SK-N-SH (cell line): ENCODE results near the gene SEC24B. TPM values are rescaled to one million over a fixed set of nuclear protein-coding genes. Genes with fewer than 3 reads are reported as not detected.

ENCODE experiments used
- CTCF ChIA-PET: fragments of 300-600, 350-600 bp; formaldehyde crosslinking; extraction: SDS; loops from one replicate; lab custom pipeline; 2021; lab: Yijun Ruan, JAX
- POLR2A ChIA-PET: fragments of 350-600 bp; sonication (Branson Sonifier 250); formaldehyde crosslinking; extraction: SDS; loops from one replicate; lab custom pipeline; 2020; ENCODE audit warnings: antibody characterized with exemption, inconsistent platforms; lab: Yijun Ruan, JAX
- DNase-seq: peaks from one replicate; pipeline ENCODE4 v3.0.0; 2012
- H2AFZ ChIP-seq: fragments of 200-600 bp; sonication (generic); 2 replicates; pipeline ENCODE4 v1.8.1; 2016; ENCODE audit warnings: antibody characterized with exemption, mild to moderate bottlenecking, low read depth
- H3F3A ChIP-seq: fragments of 200-600 bp; sonication (generic); replicated peaks from 2 replicates; pipeline ENCODE3; 2016; ENCODE audit warnings: antibody characterized with exemption, mild to moderate bottlenecking; ENCODE audit not compliant: insufficient read depth
- H3K27ac ChIP-seq, 2 experiments: fragments of 200-500 bp in 1 of 2; fragments of 200-600 bp in 1 of 2; sonication (Bioruptor generic) in 1 of 2; sonication (generic), shearing (Covaris generic) in 1 of 2; 2 replicates each; pipeline versions ENCODE4 v1.5.1 to v1.6.1; 2014 to 2016; ENCODE audit warnings: low read depth in 2 of 2, inconsistent platforms in 1 of 2, low read length in 1 of 2, mild to moderate bottlenecking in 1 of 2, mixed read lengths in 1 of 2
- H3K27me3 ChIP-seq: fragments of 200-600 bp; sonication (generic), shearing (Covaris generic); 2 replicates; pipeline ENCODE4 v1.6.1; 2016; ENCODE audit warnings: mixed run types; ENCODE audit not compliant: insufficient read depth
- H3K36me3 ChIP-seq, 2 experiments: fragments of 200-500 bp in 1 of 2; fragments of 200-600 bp in 1 of 2; sonication (Bioruptor generic) in 1 of 2; sonication (generic) in 1 of 2; replicated peaks in 1 of 2; 2 replicates each; pipeline versions ENCODE3 to v1.5.1; 2014 to 2016; ENCODE audit warnings: low read length in 1 of 2, mild to moderate bottlenecking in 1 of 2; ENCODE audit not compliant: insufficient read depth in 2 of 2, control insufficient read depth in 1 of 2
- H3K4me1 ChIP-seq, 2 experiments: fragments of 200-500 bp in 1 of 2; fragments of 200-600 bp in 1 of 2; sonication (Bioruptor generic) in 1 of 2; sonication (generic), shearing (Covaris generic) in 1 of 2; 2 replicates each; pipeline versions ENCODE4 v1.5.1 to v1.6.1; 2014 to 2016; ENCODE audit warnings: low read depth in 1 of 2, low read length in 1 of 2, mixed run types in 1 of 2; ENCODE audit not compliant: insufficient read depth in 2 of 2, control insufficient read depth in 1 of 2
- H3K4me2 ChIP-seq: fragments of 200-600 bp; sonication (generic), shearing (Covaris generic); 2 replicates; pipeline ENCODE4 v1.6.1; 2017; ENCODE audit warnings: mixed run types
- H3K4me3 ChIP-seq, 2 experiments: fragments of 200-500 bp in 1 of 2; fragments of 200-600 bp in 1 of 2; sonication (Bioruptor generic) in 1 of 2; sonication (generic), shearing (Covaris generic) in 1 of 2; 2 replicates each; pipeline versions ENCODE4 v1.5.1 to v1.8.1; 2014 to 2016; ENCODE audit warnings: low read depth in 2 of 2, inconsistent platforms in 1 of 2, low read length in 1 of 2, mild to moderate bottlenecking in 1 of 2, mixed read lengths in 1 of 2, moderate library complexity in 1 of 2
- H3K79me2 ChIP-seq: fragments of 200-600 bp; sonication (generic); 2 replicates; pipeline ENCODE4 v1.8.1; 2017; ENCODE audit warnings: mild to moderate bottlenecking; ENCODE audit not compliant: insufficient read depth
- H3K9ac ChIP-seq: fragments of 200-600 bp; sonication (generic); 2 replicates; pipeline ENCODE4 v1.6.1; 2017; ENCODE audit warnings: mixed run types
- H3K9me2 ChIP-seq: fragments of 200-600 bp; sonication (generic); 2 replicates; pipeline ENCODE4 v1.6.1; 2017; ENCODE audit warnings: mixed run types
- H3K9me3 ChIP-seq: fragments of 200-600 bp; sonication (generic); 2 replicates; pipeline ENCODE4 v1.6.1; 2017; ENCODE audit warnings: mixed run types, mild to moderate bottlenecking, moderate library complexity
- H4K20me1 ChIP-seq: fragments of 200-600 bp; sonication (generic); 2 replicates; pipeline ENCODE4 v1.6.1; 2017; ENCODE audit warnings: mild to moderate bottlenecking, mixed run types; ENCODE audit not compliant: insufficient read depth
- CHD2 ChIP-seq: fragments of 150-350 bp; IDR thresholded peaks from 2 replicates; pipeline ENCODE4 v1.6.1; 2018; ENCODE audit warnings: low read length; ENCODE audit not compliant: partially characterized antibody
- ELF1 ChIP-seq: IDR thresholded peaks from 2 replicates; pipeline ENCODE4 v1.4.0; 2012
- EP300 ChIP-seq, 2 experiments: IDR thresholded peaks; 2 replicates each; pipeline versions ENCODE4 v1.4.0 to v1.6.1; 2012; ENCODE audit warnings: borderline replicate concordance in 1 of 2, low read depth in 1 of 2, low read length in 1 of 2
- EZH2phosphoT487 ChIP-seq: fragments of 200-600 bp; sonication (generic); IDR thresholded peaks from 2 replicates; pipeline ENCODE4 v1.6.1; 2017; ENCODE audit warnings: low read depth, mixed run types, mild to moderate bottlenecking, antibody characterized with exemption, moderate library complexity, borderline replicate concordance
- FOXJ3 ChIP-seq: sonication (generic); formaldehyde crosslinking; IDR thresholded peaks from 2 replicates; pipeline ENCODE4 v1.5.1; 2020; ENCODE audit warnings: mild to moderate bottlenecking, missing genetic modification reagents
- FOXM1 ChIP-seq: IDR thresholded peaks from 2 replicates; pipeline ENCODE4 v1.4.0; 2012; ENCODE audit warnings: low read depth, mild to moderate bottlenecking
- GABPA ChIP-seq: IDR thresholded peaks from 2 replicates; pipeline ENCODE4 v1.4.0; 2012; ENCODE audit warnings: low read depth, mild to moderate bottlenecking
- GATA2 ChIP-seq: sonication (generic); formaldehyde crosslinking; IDR thresholded peaks from 2 replicates; pipeline ENCODE4 v1.5.0; 2020; ENCODE audit warnings: mild to moderate bottlenecking, missing genetic modification reagents
- JUND ChIP-seq: IDR thresholded peaks from 2 replicates; pipeline ENCODE4 v1.4.0; 2012
- MAX ChIP-seq: IDR thresholded peaks from 2 replicates; pipeline ENCODE4 v1.4.0; 2012; ENCODE audit warnings: low read depth
- MEF2A ChIP-seq: IDR thresholded peaks from 2 replicates; pipeline ENCODE4 v1.4.0; 2012; ENCODE audit warnings: low read depth, borderline replicate concordance
- MXI1 ChIP-seq: IDR thresholded peaks from 2 replicates; pipeline ENCODE4 v1.6.1; 2012; ENCODE audit warnings: mild to moderate bottlenecking, low read depth, low read length, improper control_type of control experiment
- RAD21 ChIP-seq: IDR thresholded peaks from 2 replicates; pipeline ENCODE4 v1.6.1; 2012; ENCODE audit warnings: mild to moderate bottlenecking, low read length
- RCOR1 ChIP-seq: fragments of 150-350 bp; IDR thresholded peaks from 2 replicates; pipeline ENCODE4 v1.6.1; 2017; ENCODE audit warnings: antibody characterized with exemption, low read length
- TCF12 ChIP-seq: IDR thresholded peaks from 2 replicates; pipeline ENCODE4 v1.4.0; 2012
- USF1 ChIP-seq: IDR thresholded peaks from 2 replicates; pipeline ENCODE4 v1.4.0; 2012; ENCODE audit warnings: low read depth, borderline replicate concordance
- USF2 ChIP-seq: fragments of 150-350 bp; IDR thresholded peaks from 2 replicates; pipeline ENCODE4 v1.6.1; 2017; ENCODE audit warnings: antibody characterized with exemption, low read length, low read depth, borderline replicate concordance
- YY1 ChIP-seq: IDR thresholded peaks from 2 replicates; pipeline ENCODE4 v1.4.0; 2012; ENCODE audit warnings: low read depth, mild to moderate bottlenecking
- ZBTB33 ChIP-seq: IDR thresholded peaks from 2 replicates; pipeline ENCODE4 v1.4.0; 2012; ENCODE audit warnings: low read depth, borderline replicate concordance
- WGBS: methylation state at CpG from one replicate; pipeline ENCODE4 v1.1.6; 2017; ENCODE audit warnings: low lambda C conversion rate; 5-methylcytosine and 5-hydroxymethylcytosine counted together
- polyA plus RNA-seq, 3 experiments: library from polyadenylated mRNA; depleted of rRNA; stranded (reverse); fragments of >200 nt; gene quantifications; 2 replicates each; pipeline ENCODE4 v1.2.3, GENCODE V29; 2012

The SEC24B gene
- polyA plus RNA-seq, 1 of the 3 experiments (the other 2 are of a cell fraction), result 23.0 TPM

- TF ChIP-seq USF2, result no peak
- no peak for TF ChIP-seq JUND
- no peak for TF ChIP-seq EP300 (IDR thresholded peaks at IDR 0.05; ENCODE audit: borderline replicate concordance in 1 of 2, low read depth in 1 of 2, low read length in 1 of 2)
- no peak for TF ChIP-seq YY1
- TF ChIP-seq GATA2 (CRISPR knock-in tag), result no peak
- no peak for TF ChIP-seq MAX
Observed at GRCh38 chr4:109383823-109384222, 49.8 kb upstream of the SEC24B start (continued).

GRCh38 chr4:109385260-109385659, 48.4 kb upstream of the SEC24B start:
- Histone ChIP-seq H3K27me3 (no peaks in the 10 kb centered on the region; the same call in 1 of the 2 replicates), H2AFZ (no peak overlapping the region), H3K4me1 (no peaks in the 10 kb centered on the region; a peak in 1 of 4 replicates), H3K9ac (no peak overlapping the region), H3K79me2 (no peaks in the 10 kb centered on the region), H3K9me2 (no peaks in the 10 kb centered on the region), H3K4me2 (no peak overlapping the region), H3K9me3 (no peaks in the 10 kb centered on the region), H3F3A (no peaks in the 10 kb centered on the region)
- WGBS, result 0% methylated on average over 2 of the region's 5 CpGs
- DNase-seq, result no peak
- POLR2A ChIA-PET, result no interaction called here
- TF ChIP-seq TCF12 (no peak), USF1 (no peak), RCOR1 (no peak), GABPA (no peak), MXI1 (no peak), YY1 (no peak), GATA2 (CRISPR knock-in tag) (no peak), JUND (no peak), MEF2A (no peak)
- TF ChIP-seq, all 33 proteins: peak for 0
- H3K27ac ChIP-seq, result no peak overlapping the region
- H4K20me1 ChIP-seq, result no peaks in the 10 kb centered on the region
- no peak overlapping the region for H3K4me3 ChIP-seq
- H3K36me3 ChIP-seq, result no peaks in the 10 kb centered on the region
- CTCF ChIA-PET, result no interaction called here

- Histone ChIP-seq H3K27ac (no peak overlapping the region), H3K4me2 (peak overlapping the region; percentile 21; the same call in 1 of the 2 replicates), H3K27me3 (no peaks in the 10 kb centered on the region; the same call in 1 of the 2 replicates), H3K9ac (no peak overlapping the region), H3F3A (no peaks in the 10 kb centered on the region), H3K36me3 (no peaks in the 10 kb centered on the region), H2AFZ (no peak overlapping the region), H3K4me3 (0 out of 4 replicates have a peak overlapping the region, but pooled peaks of 1 of the 2 experiments have one; percentile 12), H3K79me2 (no peaks in the 10 kb centered on the region), H3K9me2 (no peaks in the 10 kb centered on the region), H3K4me1 (no peaks in the 10 kb centered on the region; a peak in 1 of 4 replicates), H3K9me3 (no peaks in the 10 kb centered on the region), H4K20me1 (no peaks in the 10 kb centered on the region)
- TF ChIP-seq USF2 (no peak), EZH2phosphoT487 (no peak), MEF2A (no peak), ELF1 (no peak), CHD2 (no peak), FOXM1 (no peak), ZBTB33 (no peak), RAD21 (no peak), FOXJ3 (CRISPR knock-in tag) (no peak), MXI1 (no peak)
- peak; percentile 7 for DNase-seq
- ChIA-PET POLR2A (no interaction called here), CTCF (interaction anchor here (0.9 kb wide), 1 partner anchor 16 kb away, joined by 4 read pairs; no protein-coding TSS in a partner anchor)
- 6% methylated on average over 6 of the region's 7 CpGs for WGBS
Observed at GRCh38 chr4:109389369-109390114, 44.1 kb upstream of the SEC24B start.
